ENCODE data around the gene AVPI1. TPM values are rescaled to one million over a fixed set of nuclear protein-coding genes. Genes with fewer than 3 reads are reported as not detected.

Gene AVPI1
- total and polyA plus RNA-seq, 4 donors, result 15.1 to 26.8 (median 17.8) TPM

DNA sequence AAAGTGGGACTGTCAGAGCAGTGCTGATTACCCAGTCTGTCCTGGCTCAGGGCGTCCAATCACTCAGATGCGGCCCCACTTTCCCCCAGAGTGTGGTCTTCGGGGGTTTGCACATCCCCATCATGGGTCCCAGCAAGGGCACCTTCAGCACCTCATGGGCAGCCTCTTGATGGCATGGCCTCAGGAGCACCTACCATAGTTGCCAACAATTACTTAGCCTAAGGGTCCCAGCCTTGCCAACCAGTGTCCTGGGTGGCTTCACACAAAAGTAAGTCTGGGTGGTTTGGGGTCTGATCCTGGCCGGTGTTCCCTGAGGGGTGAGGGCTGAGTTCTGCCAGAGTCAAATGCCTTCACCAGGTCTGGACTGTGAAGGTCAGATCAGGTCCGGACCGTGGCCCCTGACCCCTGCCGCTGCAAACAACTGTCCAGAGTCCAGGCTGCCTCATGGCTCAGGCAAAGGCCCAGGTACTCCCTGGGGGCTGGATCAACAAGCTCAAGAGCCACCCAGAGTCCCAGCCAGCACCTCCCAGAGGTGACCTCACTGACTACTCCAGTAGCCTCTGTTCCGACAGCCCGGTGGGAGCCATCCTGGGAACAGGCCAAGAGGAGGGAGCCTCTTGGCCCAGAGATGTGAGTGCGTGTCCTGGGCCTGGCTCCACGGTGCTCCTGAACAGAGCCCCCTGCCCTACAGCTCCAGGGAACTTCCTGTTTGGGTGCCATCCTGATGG, 20.3 kb upstream of the AVPI1 start:
- H3K9ac ChIP-seq (ENCODE audit: insufficient read depth in 1 of 2, low read length in 2 of 2), result no peak overlapping the region
- peaks cover 0 to 2% (median 0%) of the 10 kb centered on the region in 5 donors for H3K4me1 ChIP-seq (ENCODE audit: control insufficient read depth in 5 of 5, insufficient read depth in 5 of 5, low read length in 5 of 5)
- ATAC-seq (ENCODE audit: insufficient read depth, low FRiP score), result no peak
- H3K36me3 ChIP-seq (ENCODE audit: control insufficient read depth in 4 of 4, insufficient read depth in 4 of 4, low read length in 4 of 4), result no peaks in the 10 kb centered on the region
- no peak overlapping the region for H3K4me3 ChIP-seq
- TF ChIP-seq, protein P1, sequence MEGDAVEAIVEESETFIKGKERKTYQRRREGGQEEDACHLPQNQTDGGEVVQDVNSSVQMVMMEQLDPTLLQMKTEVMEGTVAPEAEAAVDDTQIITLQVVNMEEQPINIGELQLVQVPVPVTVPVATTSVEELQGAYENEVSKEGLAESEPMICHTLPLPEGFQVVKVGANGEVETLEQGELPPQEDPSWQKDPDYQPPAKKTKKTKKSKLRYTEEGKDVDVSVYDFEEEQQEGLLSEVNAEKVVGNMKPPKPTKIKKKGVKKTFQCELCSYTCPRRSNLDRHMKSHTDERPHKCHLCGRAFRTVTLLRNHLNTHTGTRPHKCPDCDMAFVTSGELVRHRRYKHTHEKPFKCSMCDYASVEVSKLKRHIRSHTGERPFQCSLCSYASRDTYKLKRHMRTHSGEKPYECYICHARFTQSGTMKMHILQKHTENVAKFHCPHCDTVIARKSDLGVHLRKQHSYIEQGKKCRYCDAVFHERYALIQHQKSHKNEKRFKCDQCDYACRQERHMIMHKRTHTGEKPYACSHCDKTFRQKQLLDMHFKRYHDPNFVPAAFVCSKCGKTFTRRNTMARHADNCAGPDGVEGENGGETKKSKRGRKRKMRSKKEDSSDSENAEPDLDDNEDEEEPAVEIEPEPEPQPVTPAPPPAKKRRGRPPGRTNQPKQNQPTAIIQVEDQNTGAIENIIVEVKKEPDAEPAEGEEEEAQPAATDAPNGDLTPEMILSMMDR (IDR thresholded peaks at IDR 0.05; ENCODE audit: control extremely low read depth, extremely low read depth), result no peak
- peaks cover 0 to 5% (median 0%) of the 10 kb centered on the region in 3 donors for H3K27me3 ChIP-seq (ENCODE audit: control insufficient read depth in 3 of 3, insufficient read depth in 3 of 3, low read length in 2 of 3)
- no peak for DNase-seq
- 86 to 88% methylated on average over 11 of the region's 11 CpGs for WGBS, 2 donors
- no peaks in the 10 kb centered on the region for H3K9me3 ChIP-seq (ENCODE audit: control insufficient read depth in 4 of 4, insufficient read depth in 3 of 4, low read length in 3 of 4)
- H3K27ac ChIP-seq (ENCODE audit: low read depth in 1 of 2, low read length in 1 of 2), result no peak overlapping the region

DNA sequence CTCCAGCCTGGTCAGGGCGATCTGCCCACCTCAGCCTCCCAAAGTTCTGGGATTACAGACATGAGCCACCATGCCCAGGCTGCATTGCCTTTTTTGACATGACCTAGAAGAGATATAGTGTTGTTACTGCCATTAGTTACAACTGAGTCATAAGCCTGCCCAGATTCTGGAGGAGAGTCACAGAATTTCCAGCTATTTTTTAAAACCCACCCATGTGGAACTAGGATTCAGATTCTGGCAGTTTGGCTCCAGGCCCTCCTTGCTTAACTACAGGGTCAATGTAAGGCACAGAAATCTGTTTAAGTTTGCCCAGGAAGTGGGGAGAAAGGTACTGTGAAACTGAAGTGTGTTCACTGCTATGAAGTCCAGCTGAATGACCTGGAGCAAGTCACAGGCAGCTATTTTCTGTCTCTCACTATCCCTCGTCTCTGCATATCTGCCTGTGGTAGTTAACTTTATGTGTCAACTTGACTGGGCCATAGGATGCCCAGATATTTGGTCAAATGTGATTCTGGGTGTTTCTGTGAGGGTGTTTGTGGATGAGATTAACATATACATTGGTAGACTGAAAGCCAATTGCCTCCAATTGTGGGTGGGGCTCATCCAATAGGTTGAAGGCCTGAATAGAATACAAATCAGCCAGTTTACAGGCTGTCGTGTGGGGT, 18.1 kb upstream of the AVPI1 start:
- no peak overlapping the region for H3K4me3 ChIP-seq
- 93 to 95% methylated on average over 3 of the region's 3 CpGs for WGBS, 2 donors
- no peak overlapping the region for H3K27ac ChIP-seq (ENCODE audit: low read depth in 1 of 2, low read length in 1 of 2)
- H3K27me3 ChIP-seq (ENCODE audit: control insufficient read depth in 3 of 3, insufficient read depth in 3 of 3, low read length in 2 of 3), result peaks cover 0 to 5% (median 0%) of the 10 kb centered on the region in 3 donors
- TF ChIP-seq, protein P1 (IDR thresholded peaks at IDR 0.05; ENCODE audit: control extremely low read depth, extremely low read depth), result no peak
- H3K4me1 ChIP-seq (ENCODE audit: control insufficient read depth in 5 of 5, insufficient read depth in 5 of 5, low read length in 5 of 5), result no peaks in the 10 kb centered on the region
- H3K9me3 ChIP-seq (ENCODE audit: control insufficient read depth in 4 of 4, insufficient read depth in 3 of 4, low read length in 3 of 4), result no peaks in the 10 kb centered on the region
- ATAC-seq (ENCODE audit: insufficient read depth, low FRiP score) (no peak), DNase-seq (no peak)
- H3K9ac ChIP-seq (ENCODE audit: insufficient read depth in 1 of 2, low read length in 2 of 2), result no peak overlapping the region
- H3K36me3 ChIP-seq (ENCODE audit: control insufficient read depth in 4 of 4, insufficient read depth in 4 of 4, low read length in 4 of 4), result no peaks in the 10 kb centered on the region

DNA sequence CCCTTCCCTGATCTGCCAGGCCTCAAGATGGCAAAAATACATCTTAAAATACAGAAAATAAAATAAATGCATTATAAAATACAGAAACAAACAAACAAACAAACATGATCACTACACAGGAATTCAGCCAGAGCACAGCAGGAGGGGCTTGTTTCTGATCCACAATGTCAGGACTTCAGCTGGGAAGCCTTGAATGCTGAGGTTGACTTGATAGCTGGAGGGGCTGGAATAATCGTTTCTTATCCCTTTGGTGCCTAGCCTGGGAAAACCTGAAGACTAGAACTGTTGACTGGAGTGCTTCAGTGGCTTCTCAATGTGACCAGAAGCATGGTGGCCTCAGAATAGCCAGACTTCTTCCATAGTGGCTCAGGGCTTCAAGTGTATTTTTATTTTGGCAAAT, 17.3 kb upstream of the AVPI1 start:
- H3K9ac ChIP-seq (ENCODE audit: insufficient read depth in 1 of 2, low read length in 2 of 2), result no peak overlapping the region
- TF ChIP-seq, protein P1 (IDR thresholded peaks at IDR 0.05; ENCODE audit: control extremely low read depth, extremely low read depth), result no peak
- H3K27me3 ChIP-seq (ENCODE audit: control insufficient read depth in 3 of 3, insufficient read depth in 3 of 3, low read length in 2 of 3), result peaks cover 0 to 5% (median 0%) of the 10 kb centered on the region in 3 donors
- no peaks in the 10 kb centered on the region for H3K36me3 ChIP-seq (ENCODE audit: control insufficient read depth in 4 of 4, insufficient read depth in 4 of 4, low read length in 4 of 4)
- ATAC-seq (ENCODE audit: insufficient read depth, low FRiP score) (no peak), DNase-seq (no peak)
- H3K27ac ChIP-seq (ENCODE audit: low read depth in 1 of 2, low read length in 1 of 2), result no peak overlapping the region
- H3K9me3 ChIP-seq (ENCODE audit: control insufficient read depth in 4 of 4, insufficient read depth in 3 of 4, low read length in 3 of 4), result no peaks in the 10 kb centered on the region
- WGBS, 2 donors, result 68 to 81% methylated on average over 1 of the region's 1 CpG
- no peak overlapping the region for H3K4me3 ChIP-seq
- no peaks in the 10 kb centered on the region for H3K4me1 ChIP-seq (ENCODE audit: control insufficient read depth in 5 of 5, insufficient read depth in 5 of 5, low read length in 5 of 5)
